ENCODE results near the gene SNED1.
A peak's percentile ranks its signal among the peaks of the same experiment; 100 is the strongest.

Gene SNED1

GRCh38 chr2:241000831-241001321, 2.5 kb downstream of the SNED1 start:
- Mint-ChIP-seq H3K9me3 (peaks cover 19% of the 10 kb centered on the region), H3K36me3 (ENCODE audit: low read depth) (peaks cover 14% of the 10 kb centered on the region), H3K4me3 (no peak overlapping the region), H3K4me1 (ENCODE audit: low read depth) (peaks cover 18% of the 10 kb centered on the region), H3K27me3 (peaks cover 23% of the 10 kb centered on the region), H3K27ac (no peak overlapping the region)
- DNase-seq = no peak

- no peak for DNase-seq
- H3K27me3 Mint-ChIP-seq = peaks cover 23% of the 10 kb centered on the region
- H3K4me3 Mint-ChIP-seq = no peak overlapping the region
- H3K27ac Mint-ChIP-seq = no peak overlapping the region
- H3K36me3 Mint-ChIP-seq (ENCODE audit: low read depth) = peaks cover 17% of the 10 kb centered on the region
- H3K9me3 Mint-ChIP-seq = peaks cover 24% of the 10 kb centered on the region
- H3K4me1 Mint-ChIP-seq (ENCODE audit: low read depth) = peaks cover 25% of the 10 kb centered on the region
Measured at GRCh38 chr2:241001413-241002274, 3.2 kb downstream of the SNED1 start.

- Mint-ChIP-seq H3K4me3 (no peak overlapping the region), H3K27ac (no peak overlapping the region), H3K27me3 (peaks cover 16% of the 10 kb centered on the region), H3K4me1 (ENCODE audit: low read depth) (peaks cover 26% of the 10 kb centered on the region), H3K9me3 (peaks cover 24% of the 10 kb centered on the region), H3K36me3 (ENCODE audit: low read depth) (peaks cover 17% of the 10 kb centered on the region)
- no peak for DNase-seq
Measured at GRCh38 chr2:241002275-241003046, 4.0 kb downstream of the SNED1 start.

GRCh38 chr2:241003047-241003360, 4.6 kb downstream of the SNED1 start:
- Mint-ChIP-seq H3K9me3 (peaks cover 24% of the 10 kb centered on the region), H3K36me3 (ENCODE audit: low read depth) (peaks cover 17% of the 10 kb centered on the region), H3K4me1 (ENCODE audit: low read depth) (peaks cover 28% of the 10 kb centered on the region), H3K27me3 (peaks cover 13% of the 10 kb centered on the region), H3K4me3 (no peak overlapping the region), H3K27ac (no peak overlapping the region)
- no peak for DNase-seq

- H3K36me3 Mint-ChIP-seq (ENCODE audit: low read depth) = peaks cover 17% of the 10 kb centered on the region
- peaks cover 28% of the 10 kb centered on the region for H3K4me1 Mint-ChIP-seq (ENCODE audit: low read depth)
- DNase-seq = no peak
- peaks cover 13% of the 10 kb centered on the region for H3K27me3 Mint-ChIP-seq
- no peak overlapping the region for H3K4me3 Mint-ChIP-seq
- peaks cover 24% of the 10 kb centered on the region for H3K9me3 Mint-ChIP-seq
- H3K27ac Mint-ChIP-seq = no peak overlapping the region
Measured at GRCh38 chr2:241003369-241003768, 5.0 kb downstream of the SNED1 start.

- H3K27ac Mint-ChIP-seq = no peak overlapping the region
- H3K36me3 Mint-ChIP-seq (ENCODE audit: low read depth) = peaks cover 17% of the 10 kb centered on the region
- no peak overlapping the region for H3K4me3 Mint-ChIP-seq
- peaks cover 13% of the 10 kb centered on the region for H3K27me3 Mint-ChIP-seq
- peaks cover 35% of the 10 kb centered on the region for H3K4me1 Mint-ChIP-seq (ENCODE audit: low read depth)
- DNase-seq = no peak
- peaks cover 24% of the 10 kb centered on the region for H3K9me3 Mint-ChIP-seq
Measured at GRCh38 chr2:241003830-241004564, 5.6 kb downstream of the SNED1 start.

GRCh38 chr2:241005569-241005968, 7.2 kb downstream of the SNED1 start:
- DNase-seq = no peak
- peaks cover 2% of the 10 kb centered on the region for H3K27me3 Mint-ChIP-seq
- peaks cover 17% of the 10 kb centered on the region for H3K36me3 Mint-ChIP-seq (ENCODE audit: low read depth)
- no peak overlapping the region for H3K4me3 Mint-ChIP-seq
- peaks cover 24% of the 10 kb centered on the region for H3K9me3 Mint-ChIP-seq
- H3K27ac Mint-ChIP-seq = no peak overlapping the region
- H3K4me1 Mint-ChIP-seq (ENCODE audit: low read depth) = peaks cover 40% of the 10 kb centered on the region

- DNase-seq = no peak
- peaks cover 24% of the 10 kb centered on the region for H3K9me3 Mint-ChIP-seq
- peak overlapping the region; percentile 2 for H3K27ac Mint-ChIP-seq
- H3K4me3 Mint-ChIP-seq = no peak overlapping the region
- peaks cover 17% of the 10 kb centered on the region for H3K36me3 Mint-ChIP-seq (ENCODE audit: low read depth)
- H3K4me1 Mint-ChIP-seq (ENCODE audit: low read depth) = peaks cover 44% of the 10 kb centered on the region
- H3K27me3 Mint-ChIP-seq = no peaks in the 10 kb centered on the region
Measured at GRCh38 chr2:241006412-241006811, 8.0 kb downstream of the SNED1 start.

- H3K9me3 Mint-ChIP-seq = peaks cover 24% of the 10 kb centered on the region
- DNase-seq = no peak
- peak overlapping the region; percentile 2 for H3K27ac Mint-ChIP-seq
- peaks cover 47% of the 10 kb centered on the region for H3K4me1 Mint-ChIP-seq (ENCODE audit: low read depth)
- H3K4me3 Mint-ChIP-seq = no peak overlapping the region
- peaks cover 17% of the 10 kb centered on the region for H3K36me3 Mint-ChIP-seq (ENCODE audit: low read depth)
- H3K27me3 Mint-ChIP-seq = no peaks in the 10 kb centered on the region
Measured at GRCh38 chr2:241007111-241007510, 8.7 kb downstream of the SNED1 start.

GRCh38 chr2:241007880-241008710, 9.7 kb downstream of the SNED1 start:
- no peaks in the 10 kb centered on the region for H3K27me3 Mint-ChIP-seq
- H3K36me3 Mint-ChIP-seq (ENCODE audit: low read depth) = peaks cover 17% of the 10 kb centered on the region
- no peak overlapping the region for H3K4me3 Mint-ChIP-seq
- H3K27ac Mint-ChIP-seq = no peak overlapping the region
- peaks cover 52% of the 10 kb centered on the region for H3K4me1 Mint-ChIP-seq (ENCODE audit: low read depth)
- H3K9me3 Mint-ChIP-seq = peaks cover 23% of the 10 kb centered on the region
- peak; percentile 30 for DNase-seq

- Mint-ChIP-seq H3K27ac (peak overlapping the region; percentile 79), H3K27me3 (no peaks in the 10 kb centered on the region), H3K4me3 (peak overlapping the region; percentile 27), H3K36me3 (ENCODE audit: low read depth) (peaks cover 12% of the 10 kb centered on the region), H3K9me3 (peaks cover 17% of the 10 kb centered on the region), H3K4me1 (ENCODE audit: low read depth) (peaks cover 52% of the 10 kb centered on the region)
- peak; percentile 28 for DNase-seq
Measured at GRCh38 chr2:241008711-241009121, 10.3 kb downstream of the SNED1 start.

GRCh38 chr2:241009191-241009590, 10.8 kb downstream of the SNED1 start:
- DNase-seq = no peak
- Mint-ChIP-seq H3K4me3 (peak overlapping the region; percentile 27), H3K9me3 (peaks cover 13% of the 10 kb centered on the region), H3K36me3 (ENCODE audit: low read depth) (peaks cover 9% of the 10 kb centered on the region), H3K27ac (peak overlapping the region; percentile 79), H3K27me3 (no peaks in the 10 kb centered on the region), H3K4me1 (ENCODE audit: low read depth) (peaks cover 52% of the 10 kb centered on the region)

- Mint-ChIP-seq H3K9me3 (peaks cover 12% of the 10 kb centered on the region), H3K4me1 (ENCODE audit: low read depth) (peaks cover 52% of the 10 kb centered on the region), H3K36me3 (ENCODE audit: low read depth) (peaks cover 9% of the 10 kb centered on the region), H3K4me3 (peak overlapping the region; percentile 49), H3K27ac (peak overlapping the region; percentile 79), H3K27me3 (no peaks in the 10 kb centered on the region)
- peak; percentile 65 for DNase-seq
Measured at GRCh38 chr2:241009601-241010530, 11.4 kb downstream of the SNED1 start.
